MM.1S (cell line): ENCODE results near the gene NFKBIA.

ENCODE experiments used
- DNase-seq: peaks from one replicate; pipeline ENCODE4 v3.0.0-alpha.2; 2015
- H2AFZ ChIP-seq: fragments of 300-600 bp; sonication (generic); 2 replicates; pipeline ENCODE4 v1.6.0; 2016; ENCODE audit warnings: antibody characterized with exemption, low read length
- H3F3A ChIP-seq: fragments of 300-600 bp; sonication (generic); 2 replicates; pipeline ENCODE4 v1.6.1; 2016; ENCODE audit warnings: mild to moderate bottlenecking, antibody characterized with exemption, low read length, moderate library complexity, mixed read lengths; ENCODE audit not compliant: insufficient read depth
- H3K27ac ChIP-seq: fragments of 300-600 bp; sonication (generic); 2 replicates; pipeline ENCODE4 v1.5.1; 2016; ENCODE audit warnings: mild to moderate bottlenecking, low read length
- H3K27me3 ChIP-seq: fragments of 300-600 bp; sonication (generic); replicated peaks from 2 replicates; pipeline ENCODE4 v1.6.0; 2016; ENCODE audit warnings: low read length; ENCODE audit not compliant: insufficient read depth
- H3K36me3 ChIP-seq: fragments of 300-600 bp; sonication (generic); replicated peaks from 2 replicates; pipeline ENCODE4 v1.6.1; 2016; ENCODE audit warnings: mild to moderate bottlenecking, low read length, mixed read lengths; ENCODE audit not compliant: insufficient read depth
- H3K4me1 ChIP-seq: fragments of 300-600 bp; sonication (generic); 2 replicates; pipeline ENCODE4 v1.6.1; 2016; ENCODE audit warnings: low read length, mixed read lengths
- H3K4me2 ChIP-seq: fragments of 300-600 bp; sonication (generic); 2 replicates; pipeline ENCODE4 v1.6.0; 2016; ENCODE audit warnings: low read depth, low read length
- H3K4me3 ChIP-seq: fragments of 300-600 bp; sonication (generic); 2 replicates; pipeline ENCODE4 v1.5.1; 2016; ENCODE audit warnings: low read length, mixed read lengths
- H3K79me2 ChIP-seq: fragments of 300-600 bp; sonication (generic); 2 replicates; pipeline ENCODE4 v1.6.1; 2016; ENCODE audit warnings: mixed run types, low read length, mixed read lengths
- H3K9ac ChIP-seq: fragments of 300-600 bp; sonication (generic); 2 replicates; pipeline ENCODE4 v1.6.1; 2016; ENCODE audit warnings: low read length, mixed read lengths
- H3K9me2 ChIP-seq: fragments of 300-600 bp; sonication (generic); replicated peaks from 2 replicates; pipeline ENCODE4 v1.6.1; 2016; ENCODE audit warnings: mild to moderate bottlenecking, low read length, mixed read lengths; ENCODE audit not compliant: insufficient read depth
- H3K9me3 ChIP-seq: fragments of 300-600 bp; sonication (generic); replicated peaks from 2 replicates; pipeline ENCODE4 v1.6.1; 2016; ENCODE audit warnings: mild to moderate bottlenecking, low read length, mixed read lengths; ENCODE audit not compliant: insufficient read depth
- H4K20me1 ChIP-seq: fragments of 300-600 bp; sonication (generic); 2 replicates; pipeline ENCODE4 v1.6.1; 2016; ENCODE audit warnings: mild to moderate bottlenecking, low read length, moderate library complexity, mixed read lengths; ENCODE audit not compliant: insufficient read depth
- EZH2 ChIP-seq: fragments of 300-600 bp; sonication (generic); optimal IDR thresholded peaks from 2 replicates; pipeline ENCODE3; 2017; ENCODE audit warnings: low read depth, mild to moderate bottlenecking, antibody characterized with exemption, low read length, mixed read lengths
- EZH2phosphoT487 ChIP-seq: fragments of 300-600 bp; sonication (generic); IDR thresholded peaks from 2 replicates; pipeline ENCODE4 v1.6.1; 2018; ENCODE audit warnings: antibody characterized with exemption, low read length
- TF ChIP-seq, protein P1 (sequence below): fragments of 300-600 bp; sonication (generic); IDR thresholded peaks from 2 replicates; pipeline ENCODE4 v1.5.1; 2016; ENCODE audit warnings: antibody characterized with exemption, low read length, mixed read lengths

Gene NFKBIA, protein sequence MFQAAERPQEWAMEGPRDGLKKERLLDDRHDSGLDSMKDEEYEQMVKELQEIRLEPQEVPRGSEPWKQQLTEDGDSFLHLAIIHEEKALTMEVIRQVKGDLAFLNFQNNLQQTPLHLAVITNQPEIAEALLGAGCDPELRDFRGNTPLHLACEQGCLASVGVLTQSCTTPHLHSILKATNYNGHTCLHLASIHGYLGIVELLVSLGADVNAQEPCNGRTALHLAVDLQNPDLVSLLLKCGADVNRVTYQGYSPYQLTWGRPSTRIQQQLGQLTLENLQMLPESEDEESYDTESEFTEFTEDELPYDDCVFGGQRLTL

GRCh38 chr14:35404449-35405303, at the start of gene NFKBIA:
TSS of gene NFKBIA (minus strand) at chr14:35404749. CDS start at chr14:35404644, 105 bp downstream.
- Histone ChIP-seq H3K4me3 (peak within 1 kb of the TSS; percentile 74), H3K4me2 (peak within 1 kb of the TSS; percentile 89), H2AFZ (peak within 1 kb of the TSS; percentile 67), H3K79me2 (peaks cover 17% of the 10 kb centered on the region), H3K27ac (peak within 1 kb of the TSS; percentile 86), H3K36me3 (peaks cover 8% of the 10 kb centered on the region), H3K4me1 (peaks cover 22% of the 10 kb centered on the region), H3K9me2 (no peaks in the 10 kb centered on the region), H3K9ac (peak within 1 kb of the TSS; percentile 80), H3K27me3 (no peaks in the 10 kb centered on the region), H3K9me3 (no peaks in the 10 kb centered on the region), H3F3A (0 out of 2 replicates have a peak, but pooled peaks cover 2% of the 10 kb centered on the region), H4K20me1 (no peaks in the 10 kb centered on the region)
- no peak for TF ChIP-seq EZH2
- TF ChIP-seq, protein P1, sequence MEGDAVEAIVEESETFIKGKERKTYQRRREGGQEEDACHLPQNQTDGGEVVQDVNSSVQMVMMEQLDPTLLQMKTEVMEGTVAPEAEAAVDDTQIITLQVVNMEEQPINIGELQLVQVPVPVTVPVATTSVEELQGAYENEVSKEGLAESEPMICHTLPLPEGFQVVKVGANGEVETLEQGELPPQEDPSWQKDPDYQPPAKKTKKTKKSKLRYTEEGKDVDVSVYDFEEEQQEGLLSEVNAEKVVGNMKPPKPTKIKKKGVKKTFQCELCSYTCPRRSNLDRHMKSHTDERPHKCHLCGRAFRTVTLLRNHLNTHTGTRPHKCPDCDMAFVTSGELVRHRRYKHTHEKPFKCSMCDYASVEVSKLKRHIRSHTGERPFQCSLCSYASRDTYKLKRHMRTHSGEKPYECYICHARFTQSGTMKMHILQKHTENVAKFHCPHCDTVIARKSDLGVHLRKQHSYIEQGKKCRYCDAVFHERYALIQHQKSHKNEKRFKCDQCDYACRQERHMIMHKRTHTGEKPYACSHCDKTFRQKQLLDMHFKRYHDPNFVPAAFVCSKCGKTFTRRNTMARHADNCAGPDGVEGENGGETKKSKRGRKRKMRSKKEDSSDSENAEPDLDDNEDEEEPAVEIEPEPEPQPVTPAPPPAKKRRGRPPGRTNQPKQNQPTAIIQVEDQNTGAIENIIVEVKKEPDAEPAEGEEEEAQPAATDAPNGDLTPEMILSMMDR: peak; percentile 18
- DNase-seq: peak; percentile 78

GRCh38 chr14:35446450-35446849, 41.9 kb upstream of the NFKBIA start:
- no peak overlapping the region for H3K4me3 ChIP-seq
- H3K4me2 ChIP-seq: no peak overlapping the region
- H3K9me3 ChIP-seq: no peaks in the 10 kb centered on the region
- no peaks in the 10 kb centered on the region for H4K20me1 ChIP-seq
- no peaks in the 10 kb centered on the region for H3K27me3 ChIP-seq
- no peak for TF ChIP-seq EZH2phosphoT487
- no peak for DNase-seq
- no peaks in the 10 kb centered on the region for H3K9me2 ChIP-seq
- no peak overlapping the region for H3K9ac ChIP-seq
- H3K36me3 ChIP-seq: no peaks in the 10 kb centered on the region
- no peaks in the 10 kb centered on the region for H3K79me2 ChIP-seq
- no peaks in the 10 kb centered on the region for H3F3A ChIP-seq
- H3K27ac ChIP-seq: no peak overlapping the region
- H3K4me1 ChIP-seq: no peaks in the 10 kb centered on the region
- no peak overlapping the region for H2AFZ ChIP-seq

DNA sequence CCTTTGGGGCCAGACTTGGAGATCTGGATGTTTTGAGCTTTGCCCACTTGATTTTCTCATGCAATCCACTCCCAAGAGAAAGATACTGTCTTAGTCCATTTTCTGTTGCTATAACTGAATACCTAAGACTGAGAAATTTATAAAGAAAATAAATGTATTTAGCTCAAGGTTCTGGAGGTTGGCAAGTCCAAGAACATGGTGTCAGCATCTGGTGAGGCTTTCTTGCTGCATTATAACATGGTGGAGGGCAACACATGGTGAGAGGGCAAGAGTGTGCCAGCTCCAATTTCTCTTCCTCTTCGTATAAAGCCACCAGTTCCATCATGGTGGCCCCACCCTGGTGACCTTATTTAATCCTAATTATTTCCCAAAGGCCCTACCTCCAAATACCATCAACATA, 39.6 kb upstream of the NFKBIA start:
- H3K9me2 ChIP-seq: no peaks in the 10 kb centered on the region
- H4K20me1 ChIP-seq: no peaks in the 10 kb centered on the region
- H3K9ac ChIP-seq: no peak overlapping the region
- no peak overlapping the region for H3K4me3 ChIP-seq
- H3F3A ChIP-seq: no peaks in the 10 kb centered on the region
- no peak overlapping the region for H3K27ac ChIP-seq
- no peak overlapping the region for H2AFZ ChIP-seq
- H3K36me3 ChIP-seq: no peaks in the 10 kb centered on the region
- H3K4me2 ChIP-seq: no peak overlapping the region
- H3K9me3 ChIP-seq: no peaks in the 10 kb centered on the region
- no peak for DNase-seq
- no peaks in the 10 kb centered on the region for H3K27me3 ChIP-seq
- H3K79me2 ChIP-seq: no peaks in the 10 kb centered on the region
- TF ChIP-seq EZH2 (no peak), EZH2phosphoT487 (no peak)
- H3K4me1 ChIP-seq: no peaks in the 10 kb centered on the region

- Histone ChIP-seq H3K9me3 (no peaks in the 10 kb centered on the region), H3K9me2 (no peaks in the 10 kb centered on the region), H3K27ac (no peak overlapping the region), H3F3A (no peaks in the 10 kb centered on the region), H3K4me3 (no peak overlapping the region), H3K79me2 (no peaks in the 10 kb centered on the region), H3K4me1 (no peaks in the 10 kb centered on the region), H4K20me1 (no peaks in the 10 kb centered on the region), H3K9ac (no peak overlapping the region), H3K36me3 (no peaks in the 10 kb centered on the region), H2AFZ (no peak overlapping the region), H3K4me2 (no peak overlapping the region), H3K27me3 (no peaks in the 10 kb centered on the region)
- no peak for TF ChIP-seq EZH2phosphoT487
- TF ChIP-seq, protein P1: no peak
- no peak for TF ChIP-seq EZH2
- no peak for DNase-seq
These were observed 36.6 kb upstream of the NFKBIA start for GRCh38 chr14:35441160-35441559.
